ENCODE measurements around the gene SHLD2. TPM values are rescaled to one million over a fixed set of nuclear protein-coding genes. Genes with fewer than 3 reads are reported as not detected.
A peak's percentile ranks its signal among the peaks of the same experiment; 100 is the strongest.
"Not testable (repeated sequence)": the region's sequence is repeated elsewhere in the genome, so short reads cannot be mapped to it uniquely, and the experiment has no call there.

The SHLD2 gene
- total RNA-seq, 1 donor from 2014 or later = 23.7 TPM

DNA sequence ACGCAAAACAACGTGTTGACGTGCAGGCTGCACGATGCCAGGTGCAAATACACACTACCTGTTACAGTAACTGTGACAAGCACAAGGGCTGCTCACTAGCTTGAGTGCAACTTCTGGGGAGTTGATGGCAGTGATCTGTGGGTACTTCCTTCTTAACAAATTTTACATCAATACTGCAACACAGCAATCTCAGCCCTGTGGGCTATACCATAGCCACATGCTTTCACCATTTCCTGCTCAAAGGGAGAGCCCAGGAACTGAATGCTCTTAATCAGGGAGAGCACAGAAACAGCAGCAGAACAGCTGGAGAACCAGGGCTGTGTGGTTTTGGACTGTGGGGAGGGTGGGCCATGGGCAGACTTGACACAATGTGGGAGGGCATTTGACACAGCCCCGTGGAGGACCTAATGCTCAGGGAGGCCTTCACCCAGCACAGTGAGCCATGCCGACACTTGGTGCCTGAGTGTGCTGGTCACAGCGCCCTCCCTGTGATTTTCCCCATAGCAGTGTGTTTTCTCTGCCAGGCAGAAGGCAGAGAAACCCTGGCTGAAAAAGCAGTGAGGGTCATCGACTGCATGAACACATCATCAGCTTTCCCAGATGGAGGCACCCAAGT is 118.3 kb downstream of the SHLD2 start:
- H3K27me3 ChIP-seq; intact Hi-C loops (cut with DNase I); H3K27ac ChIP-seq; H3K4me3 ChIP-seq; DNase-seq; H3K9me3 ChIP-seq; H3K4me1 ChIP-seq; H3K36me3 ChIP-seq: not testable (repeated sequence)
- ATAC-seq = peak; percentile 61

DNA sequence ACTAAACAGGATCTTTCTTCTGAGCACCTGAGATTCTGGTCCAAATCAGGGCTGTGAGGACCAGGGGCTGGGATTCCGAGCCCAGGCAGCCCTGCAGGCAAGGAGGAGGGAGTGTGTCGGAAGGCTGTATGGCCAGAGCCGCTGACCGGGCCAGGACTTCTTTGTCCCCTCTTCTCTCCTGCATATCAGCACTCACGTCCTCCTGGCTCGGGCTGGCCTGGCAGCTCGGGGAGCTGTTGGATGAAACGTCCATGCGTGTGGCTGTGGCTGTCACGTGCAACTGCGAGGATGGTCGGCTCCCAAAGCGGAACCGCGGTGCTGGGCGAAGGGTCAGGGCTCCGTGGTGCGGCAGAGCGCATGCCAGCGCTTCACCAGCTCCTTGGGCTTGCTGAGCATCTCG is 118.8 kb downstream of the SHLD2 start:
- intact Hi-C loops (cut with DNase I); H3K9me3 ChIP-seq; ATAC-seq; H3K27ac ChIP-seq; DNase-seq; H3K4me3 ChIP-seq; H3K4me1 ChIP-seq; H3K36me3 ChIP-seq; H3K27me3 ChIP-seq: not testable (repeated sequence)

DNA sequence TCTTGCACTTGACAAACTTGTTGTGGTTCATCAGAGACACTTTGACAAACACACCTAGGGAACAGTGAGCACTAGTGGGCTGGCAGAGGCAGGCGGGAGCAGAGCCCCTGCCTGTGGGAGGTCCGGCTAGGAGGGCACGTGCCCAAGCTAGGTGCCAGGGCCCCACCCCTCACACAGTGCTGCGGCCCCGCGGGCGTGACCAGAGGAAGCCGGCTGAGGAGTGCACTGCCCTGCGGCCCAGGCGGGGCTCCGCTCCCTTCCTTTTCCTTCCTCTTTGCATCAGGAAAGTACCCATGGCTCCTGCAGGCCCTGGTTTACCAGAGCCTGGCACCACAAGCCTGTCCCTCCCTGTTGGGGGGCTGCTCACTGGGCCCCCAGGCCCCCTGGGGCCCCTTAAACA is 121.1 kb downstream of the SHLD2 start:
- H3K9me3 ChIP-seq; H3K27ac ChIP-seq; H3K4me3 ChIP-seq; H3K36me3 ChIP-seq; H3K27me3 ChIP-seq; intact Hi-C loops (cut with DNase I); DNase-seq; H3K4me1 ChIP-seq: not testable (repeated sequence)
- peak; percentile 75 for ATAC-seq

- H3K4me1 ChIP-seq; H3K27ac ChIP-seq; H3K36me3 ChIP-seq; H3K4me3 ChIP-seq; DNase-seq; intact Hi-C loops (cut with DNase I); H3K9me3 ChIP-seq; ATAC-seq; H3K27me3 ChIP-seq: not testable (repeated sequence)
These were observed 124.4 kb downstream of the SHLD2 start for GRCh38 chr10:87219370-87219769.

DNA sequence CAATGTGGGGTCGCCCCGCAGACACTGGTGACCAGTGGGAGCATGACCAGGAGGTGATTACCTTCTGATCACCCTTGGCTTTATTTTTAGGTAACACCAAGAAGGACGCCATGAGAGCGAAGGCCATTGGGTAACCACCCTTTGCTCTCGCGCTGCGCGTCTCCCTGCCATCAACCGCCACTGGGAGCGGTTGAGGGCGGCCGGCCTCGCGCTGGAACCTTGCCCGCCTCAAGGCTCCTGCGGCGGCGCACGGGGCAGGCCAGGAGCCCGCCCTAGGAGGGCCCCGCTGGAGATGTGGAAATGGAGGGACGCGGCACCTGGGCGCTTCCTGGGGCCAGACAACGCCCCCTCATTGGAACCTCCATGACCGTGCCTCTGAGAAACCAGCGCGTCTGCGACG is 127.8 kb downstream of the SHLD2 start:
- H3K36me3 ChIP-seq; DNase-seq; ATAC-seq; H3K4me3 ChIP-seq; H3K4me1 ChIP-seq; H3K9me3 ChIP-seq; H3K27ac ChIP-seq; intact Hi-C loops (cut with DNase I); H3K27me3 ChIP-seq: not testable (repeated sequence)

- intact Hi-C loops (cut with DNase I); H3K27me3 ChIP-seq: not testable (repeated sequence)
These were observed 130.1 kb downstream of the SHLD2 start, which contains the start of gene NUTM2A for GRCh38 chr10:87225148-87225547. Gene NUTM2A, plus strand, starts transcription at chr10:87225448. Its CDS starts 383 bp downstream, at chr10:87225831.

DNA sequence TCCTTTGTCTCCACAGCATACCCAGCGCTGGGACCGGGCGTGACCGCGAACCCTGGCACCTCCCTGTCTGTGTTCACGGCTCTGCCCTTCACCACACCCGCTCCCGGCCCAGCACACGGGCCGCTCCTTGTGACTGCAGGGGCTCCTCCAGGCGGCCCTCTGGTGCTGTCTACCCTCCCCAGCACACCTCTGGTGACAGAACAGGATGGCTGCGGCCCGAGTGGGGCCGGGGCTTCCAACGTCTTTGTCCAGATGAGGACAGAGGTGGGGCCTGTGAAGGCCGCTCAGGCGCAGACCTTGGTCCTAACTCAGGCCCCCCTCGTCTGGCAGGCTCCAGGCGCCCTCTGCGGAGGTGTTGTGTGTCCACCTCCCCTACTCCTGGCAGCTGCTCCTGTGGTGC is 133.2 kb downstream of the SHLD2 start:
- intact Hi-C loops (cut with DNase I); H3K27me3 ChIP-seq; DNase-seq; ATAC-seq; H3K4me1 ChIP-seq; H3K4me3 ChIP-seq; H3K27ac ChIP-seq; H3K36me3 ChIP-seq; H3K9me3 ChIP-seq: not testable (repeated sequence)

More at GRCh38 chr10:87225148-87225547, 130.1 kb downstream of the SHLD2 start, which contains the start of gene NUTM2A:
- H3K27ac ChIP-seq, H3K4me1 ChIP-seq, H3K36me3 ChIP-seq, H3K4me3 ChIP-seq, ATAC-seq, DNase-seq, H3K9me3 ChIP-seq: not testable (repeated sequence)

DNA sequence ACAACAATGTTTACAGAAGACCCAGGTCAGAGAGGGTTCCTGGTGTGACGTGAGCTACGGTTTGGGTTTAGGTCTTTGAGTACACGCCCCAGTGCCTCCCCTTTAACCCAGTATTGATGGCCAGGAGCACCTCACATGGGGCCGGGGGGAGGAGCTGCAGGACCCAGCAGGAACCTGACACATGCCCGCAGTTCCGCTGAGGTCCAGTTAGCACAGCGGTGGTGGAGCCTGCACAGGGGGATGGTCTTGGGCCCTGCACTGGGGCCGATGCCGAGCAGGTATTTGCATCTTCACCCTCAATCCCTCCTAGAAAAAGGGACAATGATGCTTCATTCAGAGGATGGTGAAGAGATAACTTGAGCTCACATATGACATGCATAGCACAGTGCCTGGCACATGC is 134.2 kb downstream of the SHLD2 start:
- ATAC-seq; H3K27ac ChIP-seq; H3K4me3 ChIP-seq; H3K27me3 ChIP-seq; intact Hi-C loops (cut with DNase I); H3K4me1 ChIP-seq; H3K9me3 ChIP-seq; H3K36me3 ChIP-seq: not testable (repeated sequence)
- DNase-seq = peak; percentile 64

DNA sequence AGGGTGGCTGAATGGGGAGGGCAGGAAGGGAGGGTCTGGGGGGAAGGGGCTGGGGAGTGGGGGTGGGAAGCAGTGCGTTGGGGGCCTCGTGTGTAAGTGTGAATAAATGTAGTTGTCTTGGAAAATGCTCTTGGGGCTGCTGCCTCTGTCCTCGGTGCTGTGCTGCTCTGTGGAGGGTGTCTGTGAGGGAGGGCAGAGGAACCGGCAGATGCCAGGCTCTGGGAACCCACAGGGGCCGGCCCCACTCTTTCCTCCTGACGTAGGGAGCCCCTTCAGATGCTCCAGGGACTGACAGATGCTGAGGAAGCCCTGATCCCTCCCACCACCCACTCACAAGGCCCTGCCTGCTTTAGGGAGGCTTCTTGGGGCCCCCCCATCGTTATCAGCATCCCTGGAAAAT is 139.8 kb downstream of the SHLD2 start:
- H3K27ac ChIP-seq; H3K4me3 ChIP-seq; H3K4me1 ChIP-seq; intact Hi-C loops (cut with DNase I); H3K9me3 ChIP-seq; ATAC-seq; DNase-seq; H3K36me3 ChIP-seq; H3K27me3 ChIP-seq: not testable (repeated sequence)

DNA sequence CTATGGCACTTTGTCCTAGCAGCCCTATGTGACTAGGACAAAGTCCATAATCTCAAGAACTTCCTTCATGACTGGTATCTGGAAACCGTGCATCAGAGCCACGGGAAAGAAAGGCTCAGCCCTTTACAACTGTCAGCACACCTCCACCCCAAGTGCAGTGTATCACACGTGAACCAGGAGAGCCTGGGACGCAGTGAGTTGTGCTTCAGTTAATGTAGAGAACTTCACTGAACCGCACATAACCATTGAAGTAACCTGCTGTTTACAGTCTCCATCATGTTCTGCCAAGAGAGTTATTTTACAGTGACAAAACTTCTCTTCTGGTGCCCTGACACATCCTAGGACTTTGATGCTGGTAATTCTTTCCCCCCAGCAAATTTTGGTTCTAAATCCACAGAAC is 142.2 kb downstream of the SHLD2 start:
- H3K4me3 ChIP-seq; H3K36me3 ChIP-seq; ATAC-seq; DNase-seq; H3K27ac ChIP-seq; H3K9me3 ChIP-seq; intact Hi-C loops (cut with DNase I); H3K27me3 ChIP-seq; H3K4me1 ChIP-seq: not testable (repeated sequence)

- H3K4me1 ChIP-seq; H3K4me3 ChIP-seq; ATAC-seq; DNase-seq; H3K36me3 ChIP-seq; intact Hi-C loops (cut with DNase I); H3K9me3 ChIP-seq; H3K27me3 ChIP-seq; H3K27ac ChIP-seq: not testable (repeated sequence)
These were observed 144.4 kb downstream of the SHLD2 start for GRCh38 chr10:87239346-87239808.

Other genes starting within 250 kb of the SHLD2 start
- 86.3 TPM for gene MMRN2, start 137.6 kb upstream of the SHLD2 start, total RNA-seq
- 17.2 TPM for gene SNCG, start 136.6 kb upstream of the SHLD2 start, total RNA-seq
- gene ADIRF, start 126.7 kb upstream of the SHLD2 start, total RNA-seq = 155 TPM
- not detected for gene FAM25A, start 74.9 kb upstream of the SHLD2 start, total RNA-seq
- gene GLUD1, start 363 bp upstream of the SHLD2 start, total RNA-seq = 120 TPM
- gene NUTM2A, start 130.2 kb downstream of the SHLD2 start, total RNA-seq = 2.9 TPM